ENCODE measurements around the gene FOXF1. TPM values are rescaled to one million over a fixed set of nuclear protein-coding genes. Genes with fewer than 3 reads are reported as not detected.
A peak's percentile ranks its signal among the peaks of the same experiment; 100 is the strongest.

The FOXF1 gene
- total RNA-seq (15.9 and 31.5 TPM in 2 replicates), polyA plus RNA-seq (14.0 and 38.5 TPM in 2 replicates), polyA minus RNA-seq (ENCODE audit: low replicate concordance) (16.2 and 35.9 TPM in 2 replicates)
- 19.3 and 43.8 TPM in 2 replicates for polyA plus RNA-seq (2012)

DNA sequence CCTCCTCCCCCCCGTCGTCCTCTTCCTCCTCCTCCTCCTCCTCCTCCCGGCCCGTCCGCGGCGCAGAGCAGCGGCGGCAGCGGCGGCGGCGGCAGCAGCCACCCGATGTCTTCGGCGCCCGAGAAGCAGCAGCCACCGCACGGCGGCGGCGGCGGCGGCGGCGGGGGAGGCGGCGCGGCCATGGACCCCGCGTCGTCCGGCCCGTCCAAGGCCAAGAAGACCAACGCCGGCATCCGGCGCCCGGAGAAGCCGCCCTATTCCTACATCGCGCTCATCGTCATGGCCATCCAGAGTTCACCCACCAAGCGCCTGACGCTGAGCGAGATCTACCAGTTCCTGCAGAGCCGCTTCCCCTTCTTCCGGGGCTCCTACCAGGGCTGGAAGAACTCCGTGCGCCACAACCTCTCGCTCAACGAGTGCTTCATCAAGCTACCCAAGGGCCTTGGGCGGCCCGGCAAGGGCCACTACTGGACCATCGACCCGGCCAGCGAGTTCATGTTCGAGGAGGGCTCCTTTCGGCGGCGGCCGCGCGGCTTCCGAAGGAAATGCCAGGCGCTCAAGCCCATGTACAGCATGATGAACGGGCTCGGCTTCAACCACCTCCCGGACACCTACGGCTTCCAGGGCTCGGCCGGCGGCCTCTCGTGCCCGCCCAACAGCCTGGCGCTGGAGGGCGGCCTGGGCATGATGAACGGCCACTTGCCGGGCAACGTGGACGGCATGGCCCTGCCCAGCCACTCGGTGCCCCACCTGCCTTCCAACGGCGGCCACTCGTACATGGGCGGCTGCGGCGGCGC lies at the start of gene FOXF1:
Gene FOXF1, plus strand, starts transcription at position 63 of the 797 bp plus-strand sequence. Its CDS starts 43 bp downstream, at position 106.
- no peaks in the 10 kb centered on the region for H3K27me3 ChIP-seq (ENCODE audit: control insufficient read depth, insufficient read depth, low read length)
- peak within 1 kb of the TSS; percentile 79 for H3K4me2 ChIP-seq (ENCODE audit: extremely low read depth, insufficient read depth, low read length)
- peaks cover 84% of the 10 kb centered on the region for H3K79me2 ChIP-seq (ENCODE audit: control insufficient read depth, insufficient read depth, low read length)
- DNase-seq (ENCODE audit: low read depth in 2 of 2) = peak; percentile 81
- peaks cover 26% of the 10 kb centered on the region for H3K36me3 ChIP-seq (ENCODE audit: control insufficient read depth, insufficient read depth, low read length)
- no peak within 1 kb of the TSS for H2AFZ ChIP-seq (ENCODE audit: low read length)
- peak within 1 kb of the TSS; percentile 95 to 99 (median 98) for H3K4me3 ChIP-seq (replicated peaks in 1 of 4; ENCODE audit: control extremely low read depth in 1 of 4, insufficient read depth in 1 of 4, low read depth in 3 of 4, low read length in 4 of 4)
- peak within 1 kb of the TSS; percentile 97 for H3K27ac ChIP-seq (ENCODE audit: insufficient read depth, low read length)
- H3K4me1 ChIP-seq (ENCODE audit: control insufficient read depth, extremely low read depth, insufficient read depth, low read length) = peaks cover 2% of the 10 kb centered on the region
- H3K9me3 ChIP-seq (ENCODE audit: control insufficient read depth, insufficient read depth, low read depth, low read length) = no peaks in the 10 kb centered on the region
- peak within 1 kb of the TSS; percentile 95 for H3K9ac ChIP-seq (ENCODE audit: insufficient read depth, low read length)
- TF ChIP-seq EZH2 (IDR thresholded peaks at IDR 0.05; ENCODE audit: low read length, missing control alignments) = no peak
- TF ChIP-seq, protein P1, sequence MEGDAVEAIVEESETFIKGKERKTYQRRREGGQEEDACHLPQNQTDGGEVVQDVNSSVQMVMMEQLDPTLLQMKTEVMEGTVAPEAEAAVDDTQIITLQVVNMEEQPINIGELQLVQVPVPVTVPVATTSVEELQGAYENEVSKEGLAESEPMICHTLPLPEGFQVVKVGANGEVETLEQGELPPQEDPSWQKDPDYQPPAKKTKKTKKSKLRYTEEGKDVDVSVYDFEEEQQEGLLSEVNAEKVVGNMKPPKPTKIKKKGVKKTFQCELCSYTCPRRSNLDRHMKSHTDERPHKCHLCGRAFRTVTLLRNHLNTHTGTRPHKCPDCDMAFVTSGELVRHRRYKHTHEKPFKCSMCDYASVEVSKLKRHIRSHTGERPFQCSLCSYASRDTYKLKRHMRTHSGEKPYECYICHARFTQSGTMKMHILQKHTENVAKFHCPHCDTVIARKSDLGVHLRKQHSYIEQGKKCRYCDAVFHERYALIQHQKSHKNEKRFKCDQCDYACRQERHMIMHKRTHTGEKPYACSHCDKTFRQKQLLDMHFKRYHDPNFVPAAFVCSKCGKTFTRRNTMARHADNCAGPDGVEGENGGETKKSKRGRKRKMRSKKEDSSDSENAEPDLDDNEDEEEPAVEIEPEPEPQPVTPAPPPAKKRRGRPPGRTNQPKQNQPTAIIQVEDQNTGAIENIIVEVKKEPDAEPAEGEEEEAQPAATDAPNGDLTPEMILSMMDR (conservative IDR thresholded peaks at IDR 0.05 in 1 of 2, IDR thresholded peaks at IDR 0.05 in 1 of 2; ENCODE audit: low read depth in 1 of 2, low read length in 2 of 2) = no peak
- H4K20me1 ChIP-seq (ENCODE audit: control insufficient read depth, extremely low read depth, insufficient read depth, low read length) = peaks cover 5% of the 10 kb centered on the region

DNA sequence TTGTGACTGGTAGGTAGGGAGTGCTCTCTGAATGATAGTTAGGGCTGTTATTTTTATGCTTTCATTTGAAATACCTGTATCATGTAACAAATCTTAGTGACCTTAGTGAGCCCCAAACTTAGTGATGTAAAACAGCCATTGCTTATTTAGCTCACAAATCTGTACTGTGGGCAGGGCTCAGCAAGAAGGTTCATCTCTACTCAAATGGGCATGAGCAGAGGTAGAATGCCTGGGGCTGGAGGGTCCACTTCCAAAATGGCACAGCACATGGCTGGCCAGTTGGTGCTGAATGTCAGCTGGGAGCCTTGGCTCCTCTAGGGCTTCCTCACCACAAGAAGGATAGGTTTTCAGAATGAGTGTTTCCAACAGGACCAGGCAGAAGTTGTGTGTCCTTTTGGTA lies 49.3 kb upstream of the FOXF1 start:
- H3K79me2 ChIP-seq (ENCODE audit: control insufficient read depth, insufficient read depth, low read length) = no peaks in the 10 kb centered on the region
- H3K9me3 ChIP-seq (ENCODE audit: control insufficient read depth, insufficient read depth, low read depth, low read length) = no peaks in the 10 kb centered on the region
- TF ChIP-seq, protein P1 (conservative IDR thresholded peaks at IDR 0.05 in 1 of 2, IDR thresholded peaks at IDR 0.05 in 1 of 2; ENCODE audit: low read depth in 1 of 2, low read length in 2 of 2) = no peak
- no peak for TF ChIP-seq EZH2 (IDR thresholded peaks at IDR 0.05; ENCODE audit: low read length, missing control alignments)
- no peak overlapping the region for H3K4me2 ChIP-seq (ENCODE audit: extremely low read depth, insufficient read depth, low read length)
- H3K4me3 ChIP-seq (replicated peaks in 1 of 4; ENCODE audit: control extremely low read depth in 1 of 4, insufficient read depth in 1 of 4, low read depth in 3 of 4, low read length in 4 of 4) = no peak overlapping the region
- no peak overlapping the region for H2AFZ ChIP-seq (ENCODE audit: low read length)
- H3K36me3 ChIP-seq (ENCODE audit: control insufficient read depth, insufficient read depth, low read length) = no peaks in the 10 kb centered on the region
- no peaks in the 10 kb centered on the region for H4K20me1 ChIP-seq (ENCODE audit: control insufficient read depth, extremely low read depth, insufficient read depth, low read length)
- H3K4me1 ChIP-seq (ENCODE audit: control insufficient read depth, extremely low read depth, insufficient read depth, low read length) = peaks cover 11% of the 10 kb centered on the region
- no peak for DNase-seq (ENCODE audit: low read depth in 2 of 2)
- H3K9ac ChIP-seq (ENCODE audit: insufficient read depth, low read length) = no peak overlapping the region
- no peaks in the 10 kb centered on the region for H3K27me3 ChIP-seq (ENCODE audit: control insufficient read depth, insufficient read depth, low read length)
- no peak overlapping the region for H3K27ac ChIP-seq (ENCODE audit: insufficient read depth, low read length)

DNA sequence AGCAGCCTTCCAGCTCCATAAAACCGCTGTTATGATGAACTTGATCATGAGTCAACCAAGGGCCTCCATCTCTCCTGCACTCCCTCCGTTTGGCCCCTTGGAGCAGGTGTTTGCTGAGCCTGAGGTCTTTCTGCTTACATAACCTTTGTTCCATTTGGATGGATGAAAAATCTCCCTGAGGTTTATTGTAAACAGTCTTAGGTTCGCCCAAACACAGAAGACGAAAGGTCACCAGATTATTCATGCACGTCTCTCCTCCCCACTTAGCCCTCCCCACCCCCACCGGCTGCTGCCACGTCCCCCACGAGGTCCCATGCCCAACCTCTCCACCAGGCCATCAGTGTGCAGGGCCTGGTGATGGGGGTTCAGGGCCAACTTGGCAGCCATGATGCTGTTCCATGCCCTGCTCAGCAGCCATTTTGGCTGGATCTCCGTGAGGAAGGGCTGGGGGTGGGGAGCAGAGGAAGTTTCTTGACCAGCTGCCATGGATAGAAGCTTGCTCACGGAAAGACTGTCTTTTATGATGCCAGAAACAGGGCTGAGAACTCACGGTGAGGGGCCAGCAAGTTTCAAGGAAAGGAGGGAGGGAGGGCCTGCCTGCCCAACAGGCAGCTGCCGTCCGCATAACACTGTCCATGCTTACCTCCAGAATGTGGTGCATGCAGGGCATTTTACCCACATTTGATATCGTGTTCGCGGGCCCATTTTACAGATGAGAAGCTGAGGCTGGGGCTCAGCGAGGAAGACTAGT lies 47.8 kb upstream of the FOXF1 start:
- Histone ChIP-seq H3K9ac (ENCODE audit: insufficient read depth, low read length) (no peak overlapping the region), H3K9me3 (ENCODE audit: control insufficient read depth, insufficient read depth, low read depth, low read length) (no peaks in the 10 kb centered on the region), H3K4me3 (replicated peaks in 1 of 4; ENCODE audit: control extremely low read depth in 1 of 4, insufficient read depth in 1 of 4, low read depth in 3 of 4, low read length in 4 of 4) (no peak overlapping the region), H3K4me1 (ENCODE audit: control insufficient read depth, extremely low read depth, insufficient read depth, low read length) (peaks cover 11% of the 10 kb centered on the region), H3K4me2 (ENCODE audit: extremely low read depth, insufficient read depth, low read length) (no peak overlapping the region), H3K27ac (ENCODE audit: insufficient read depth, low read length) (peak overlapping the region; percentile 64), H3K79me2 (ENCODE audit: control insufficient read depth, insufficient read depth, low read length) (no peaks in the 10 kb centered on the region), H2AFZ (ENCODE audit: low read length) (no peak overlapping the region), H3K36me3 (ENCODE audit: control insufficient read depth, insufficient read depth, low read length) (no peaks in the 10 kb centered on the region), H4K20me1 (ENCODE audit: control insufficient read depth, extremely low read depth, insufficient read depth, low read length) (no peaks in the 10 kb centered on the region), H3K27me3 (ENCODE audit: control insufficient read depth, insufficient read depth, low read length) (no peaks in the 10 kb centered on the region)
- TF ChIP-seq EZH2 (IDR thresholded peaks at IDR 0.05; ENCODE audit: low read length, missing control alignments) = no peak
- TF ChIP-seq, protein P1 (conservative IDR thresholded peaks at IDR 0.05 in 1 of 2, IDR thresholded peaks at IDR 0.05 in 1 of 2; ENCODE audit: low read depth in 1 of 2, low read length in 2 of 2) = peak in 1 of 2 donors; percentile 23
- DNase-seq (ENCODE audit: low read depth in 2 of 2) = peak; percentile 79 to 100
